ENCODE data around the gene NR5A2.

DNA sequence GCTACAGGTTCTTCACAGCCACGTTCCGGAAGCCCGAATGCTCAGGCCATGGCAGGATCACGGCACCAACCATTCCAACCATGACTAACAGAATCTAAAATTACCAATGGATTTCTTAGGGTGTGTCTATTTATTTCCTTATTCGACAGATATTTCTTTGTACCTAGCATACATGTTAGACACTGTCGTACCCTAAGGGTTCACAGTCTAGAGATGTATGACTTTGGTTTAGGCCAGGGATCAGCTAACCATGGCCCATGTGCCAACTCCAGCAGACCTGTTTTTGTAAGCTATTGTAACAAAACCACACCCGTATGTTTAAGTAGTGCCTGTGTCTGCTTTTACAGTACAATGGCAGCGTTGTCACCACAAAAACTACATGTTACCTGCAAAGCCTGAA lies 167.0 kb downstream of the NR5A2 start:
- TF ChIP-seq POLR2AphosphoS5 (IDR thresholded peaks at IDR 0.05; ENCODE audit: low read depth, low read length) (no peak), TAF1 (IDR thresholded peaks at IDR 0.05; ENCODE audit: borderline replicate concordance, insufficient read depth, low read length) (no peak), SIN3A (IDR thresholded peaks at IDR 0.05; ENCODE audit: borderline replicate concordance, insufficient read depth, low read length) (no peak)
- TF ChIP-seq, protein P1, sequence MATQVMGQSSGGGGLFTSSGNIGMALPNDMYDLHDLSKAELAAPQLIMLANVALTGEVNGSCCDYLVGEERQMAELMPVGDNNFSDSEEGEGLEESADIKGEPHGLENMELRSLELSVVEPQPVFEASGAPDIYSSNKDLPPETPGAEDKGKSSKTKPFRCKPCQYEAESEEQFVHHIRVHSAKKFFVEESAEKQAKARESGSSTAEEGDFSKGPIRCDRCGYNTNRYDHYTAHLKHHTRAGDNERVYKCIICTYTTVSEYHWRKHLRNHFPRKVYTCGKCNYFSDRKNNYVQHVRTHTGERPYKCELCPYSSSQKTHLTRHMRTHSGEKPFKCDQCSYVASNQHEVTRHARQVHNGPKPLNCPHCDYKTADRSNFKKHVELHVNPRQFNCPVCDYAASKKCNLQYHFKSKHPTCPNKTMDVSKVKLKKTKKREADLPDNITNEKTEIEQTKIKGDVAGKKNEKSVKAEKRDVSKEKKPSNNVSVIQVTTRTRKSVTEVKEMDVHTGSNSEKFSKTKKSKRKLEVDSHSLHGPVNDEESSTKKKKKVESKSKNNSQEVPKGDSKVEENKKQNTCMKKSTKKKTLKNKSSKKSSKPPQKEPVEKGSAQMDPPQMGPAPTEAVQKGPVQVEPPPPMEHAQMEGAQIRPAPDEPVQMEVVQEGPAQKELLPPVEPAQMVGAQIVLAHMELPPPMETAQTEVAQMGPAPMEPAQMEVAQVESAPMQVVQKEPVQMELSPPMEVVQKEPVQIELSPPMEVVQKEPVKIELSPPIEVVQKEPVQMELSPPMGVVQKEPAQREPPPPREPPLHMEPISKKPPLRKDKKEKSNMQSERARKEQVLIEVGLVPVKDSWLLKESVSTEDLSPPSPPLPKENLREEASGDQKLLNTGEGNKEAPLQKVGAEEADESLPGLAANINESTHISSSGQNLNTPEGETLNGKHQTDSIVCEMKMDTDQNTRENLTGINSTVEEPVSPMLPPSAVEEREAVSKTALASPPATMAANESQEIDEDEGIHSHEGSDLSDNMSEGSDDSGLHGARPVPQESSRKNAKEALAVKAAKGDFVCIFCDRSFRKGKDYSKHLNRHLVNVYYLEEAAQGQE (IDR thresholded peaks at IDR 0.05; ENCODE audit: insufficient read depth in 1 of 2, low read depth in 2 of 2, low read length in 2 of 2): no peak

All from PFSK-1 (cell line).